Mesodermal cell (in vitro differentiated cells): ENCODE measurements around the gene CDC42EP4.
A peak's percentile ranks its signal among the peaks of the same experiment; 100 is the strongest.

Experiments used
- H3K27ac ChIP-seq: 2 replicates; pipeline ENCODE4 v1.7.0; 2013; ENCODE audit warnings: mild to moderate bottlenecking, low read depth, low read length, moderate library complexity; ENCODE audit not compliant: severe bottlenecking
- H3K36me3 ChIP-seq: 2 replicates; pipeline ENCODE4 v1.7.1; 2013; ENCODE audit warnings: mild to moderate bottlenecking, low read length, moderate library complexity; ENCODE audit not compliant: control insufficient read depth, insufficient read depth
- H3K4me1 ChIP-seq: one replicate; pipeline ENCODE4 v1.7.1; 2013; ENCODE audit warnings: mild to moderate bottlenecking, low read length; ENCODE audit not compliant: insufficient read depth, control insufficient read depth, poor library complexity, severe bottlenecking
- H3K4me3 ChIP-seq: 2 replicates; pipeline ENCODE4 v1.7.0; 2013; ENCODE audit warnings: low read length, control low read depth, mild to moderate bottlenecking; ENCODE audit not compliant: insufficient read depth, poor library complexity, severe bottlenecking; ENCODE audit errors: extremely low read depth
- H3K9me3 ChIP-seq: 2 replicates; pipeline ENCODE4 v1.7.1; 2013; ENCODE audit warnings: mild to moderate bottlenecking, low read length, moderate library complexity; ENCODE audit not compliant: control insufficient read depth
- WGBS, 2 experiments: methylation state at CpG; one replicate each; pipeline ENCODE4 v1.1.5; 2013; ENCODE audit warnings: missing lambda C conversion rate in 2 of 2; ENCODE audit not compliant: insufficient coverage in 2 of 2; 5-methylcytosine and 5-hydroxymethylcytosine counted together

Gene CDC42EP4

DNA sequence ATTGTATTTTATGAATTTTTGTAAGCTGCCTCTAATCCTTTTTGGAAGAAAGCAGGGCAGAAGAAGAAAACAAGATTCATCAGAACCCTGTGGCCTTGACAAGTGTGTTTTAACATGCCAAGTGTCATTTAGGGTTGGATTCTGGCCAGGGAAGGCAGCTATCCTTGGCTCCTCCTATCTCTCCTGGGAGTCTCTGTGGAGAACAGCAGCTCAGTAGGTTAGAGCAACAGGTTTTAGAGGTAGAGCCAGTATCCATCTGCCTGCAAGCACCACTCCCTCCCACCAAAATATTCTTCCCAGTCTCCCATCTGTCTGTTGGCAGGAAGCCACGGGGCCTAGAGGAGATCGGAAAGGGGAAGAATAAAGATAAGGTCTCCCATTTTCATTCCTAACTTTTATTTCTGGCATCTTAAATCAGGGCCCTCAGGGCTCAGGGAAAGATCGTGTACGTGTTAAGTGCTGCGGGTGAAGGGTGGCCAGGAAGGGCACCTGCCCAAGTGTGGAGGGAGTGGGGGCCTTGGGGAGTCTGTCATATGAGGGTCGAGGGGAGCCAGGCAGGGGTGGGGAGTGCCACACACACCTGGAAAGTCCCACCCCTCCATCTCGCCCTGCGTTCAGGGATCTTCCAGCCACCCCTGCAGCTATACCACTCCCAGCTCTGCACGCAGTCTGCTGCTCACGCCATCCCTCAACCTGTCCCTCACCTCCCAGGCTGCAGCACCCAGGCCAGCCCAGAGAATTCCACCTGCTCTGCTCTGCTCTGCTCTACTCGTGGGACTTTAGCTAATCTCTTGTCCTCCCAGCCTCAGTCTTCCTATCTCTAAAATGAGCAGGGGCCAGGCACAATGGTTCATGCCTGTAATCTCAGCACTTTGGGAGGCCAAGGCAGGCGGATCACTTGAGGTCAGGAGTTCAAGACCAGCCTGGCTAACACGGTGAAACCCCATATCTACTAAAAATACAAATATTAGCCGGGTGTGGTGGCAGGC lies 33.0 kb downstream of the CDC42EP4 start:
- Histone ChIP-seq H3K4me1 (peaks cover 7% of the 10 kb centered on the region), H3K27ac (peak overlapping the region; percentile 16), H3K36me3 (peaks cover 7% of the 10 kb centered on the region), H3K9me3 (no peaks in the 10 kb centered on the region), H3K4me3 (no peak overlapping the region)
- 75% methylated on average over 7 to 8 of the region's 14 CpGs for WGBS, 2 experiments

- no peaks in the 10 kb centered on the region for H3K9me3 ChIP-seq
- 90 to 93% methylated on average over 6 to 7 of the region's 7 CpGs for WGBS, 2 experiments
- H3K27ac ChIP-seq = peak overlapping the region; percentile 16
- peaks cover 7% of the 10 kb centered on the region for H3K36me3 ChIP-seq
- H3K4me3 ChIP-seq = no peak overlapping the region
- H3K4me1 ChIP-seq = peaks cover under 1% of the 10 kb centered on the region
These were observed 33.7 kb downstream of the CDC42EP4 start for GRCh38 chr17:73278049-73278464.

DNA sequence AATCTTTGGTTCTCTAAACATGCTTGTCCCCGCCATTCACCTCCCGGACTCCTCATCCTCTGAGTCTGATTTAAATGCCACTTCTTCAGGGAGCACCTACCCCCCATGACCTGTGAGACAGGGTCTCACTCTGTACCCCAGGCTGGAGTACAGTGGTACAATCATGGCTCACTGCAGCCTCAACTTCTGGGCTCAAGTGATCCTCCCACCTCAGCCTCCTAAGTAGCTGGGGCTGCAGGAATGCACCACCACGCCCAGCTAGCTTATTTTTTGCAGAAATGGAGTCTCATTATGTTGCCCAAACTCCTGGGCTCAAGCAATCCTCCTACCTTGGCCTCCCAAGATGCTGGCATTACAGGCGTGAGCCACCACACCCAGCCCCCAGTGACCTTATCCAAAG lies 37.3 kb downstream of the CDC42EP4 start:
- Histone ChIP-seq H3K4me3 (no peak overlapping the region), H3K36me3 (no peaks in the 10 kb centered on the region), H3K4me1 (no peaks in the 10 kb centered on the region), H3K27ac (no peak overlapping the region), H3K9me3 (peaks cover 7% of the 10 kb centered on the region)
- WGBS, 2 experiments = 94 to 97% methylated on average over 4 of the region's 4 CpGs

GRCh38 chr17:73272906-73273218 lies 38.9 kb downstream of the CDC42EP4 start:
- Histone ChIP-seq H3K36me3 (no peaks in the 10 kb centered on the region), H3K4me1 (no peaks in the 10 kb centered on the region), H3K4me3 (no peak overlapping the region), H3K9me3 (peaks cover 8% of the 10 kb centered on the region), H3K27ac (no peak overlapping the region)
- WGBS, 2 experiments = 95% methylated on average over 4 to 7 of the region's 8 CpGs

DNA sequence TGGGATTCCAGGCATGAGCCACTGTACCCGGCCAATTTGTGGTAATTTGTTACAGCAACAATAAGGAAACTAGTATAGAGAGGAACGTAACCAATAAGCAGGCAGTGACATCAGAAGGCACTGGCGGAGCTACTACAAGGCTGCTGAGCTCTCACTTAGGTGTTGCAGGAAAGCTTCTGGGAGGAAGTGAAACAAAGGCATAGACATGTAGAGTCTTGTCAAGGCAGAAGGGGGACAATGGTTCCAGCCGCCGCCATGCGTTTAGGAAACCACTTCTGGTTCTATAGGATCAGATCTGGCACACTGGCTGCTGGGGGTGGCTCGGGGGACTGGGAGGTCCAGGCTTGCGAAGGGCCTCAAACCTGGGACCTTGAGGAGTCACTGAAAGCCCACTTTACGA lies 40.7 kb downstream of the CDC42EP4 start:
- Histone ChIP-seq H3K9me3 (peaks cover 8% of the 10 kb centered on the region), H3K4me1 (no peaks in the 10 kb centered on the region), H3K36me3 (no peaks in the 10 kb centered on the region), H3K4me3 (no peak overlapping the region), H3K27ac (no peak overlapping the region)
- 93 to 96% methylated on average over 8 of the region's 9 CpGs for WGBS, 2 experiments

DNA sequence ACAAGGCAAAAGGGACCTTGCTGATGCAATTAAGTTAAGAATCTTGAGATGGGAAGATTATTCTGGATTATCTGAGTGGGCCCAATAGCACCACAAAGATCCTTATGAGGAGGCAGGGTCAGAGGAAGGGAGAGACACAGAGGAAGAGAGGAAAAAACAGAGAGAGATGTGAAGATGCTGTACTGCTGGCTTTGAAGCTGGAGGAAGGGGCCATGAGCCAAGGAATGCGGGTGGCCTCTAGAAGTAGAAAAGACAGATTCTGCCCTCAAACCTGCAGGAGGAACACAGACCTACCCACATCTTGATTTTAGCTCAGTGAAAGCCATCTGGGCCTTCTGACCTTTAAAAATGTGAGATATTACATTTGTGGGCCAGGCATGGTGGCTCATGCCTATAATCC lies 42.0 kb downstream of the CDC42EP4 start:
- Histone ChIP-seq H3K4me3 (no peak overlapping the region), H3K9me3 (peaks cover 8% of the 10 kb centered on the region), H3K27ac (no peak overlapping the region), H3K4me1 (no peaks in the 10 kb centered on the region), H3K36me3 (no peaks in the 10 kb centered on the region)
- WGBS, 2 experiments = no CpG with 5 or more reads among the region's 1 CpG

GRCh38 chr17:73269329-73269615 lies 42.5 kb downstream of the CDC42EP4 start:
- no peaks in the 10 kb centered on the region for H3K4me1 ChIP-seq
- no peaks in the 10 kb centered on the region for H3K36me3 ChIP-seq
- peaks cover 8% of the 10 kb centered on the region for H3K9me3 ChIP-seq
- H3K4me3 ChIP-seq = no peak overlapping the region
- no peak overlapping the region for H3K27ac ChIP-seq

GRCh38 chr17:73268582-73269328 lies 43.0 kb downstream of the CDC42EP4 start:
- no peak overlapping the region for H3K27ac ChIP-seq
- H3K9me3 ChIP-seq = peaks cover 8% of the 10 kb centered on the region
- H3K36me3 ChIP-seq = no peaks in the 10 kb centered on the region
- WGBS, 2 experiments = 91 to 92% methylated on average over 8 to 9 of the region's 9 CpGs
- no peak overlapping the region for H3K4me3 ChIP-seq
- no peaks in the 10 kb centered on the region for H3K4me1 ChIP-seq

DNA sequence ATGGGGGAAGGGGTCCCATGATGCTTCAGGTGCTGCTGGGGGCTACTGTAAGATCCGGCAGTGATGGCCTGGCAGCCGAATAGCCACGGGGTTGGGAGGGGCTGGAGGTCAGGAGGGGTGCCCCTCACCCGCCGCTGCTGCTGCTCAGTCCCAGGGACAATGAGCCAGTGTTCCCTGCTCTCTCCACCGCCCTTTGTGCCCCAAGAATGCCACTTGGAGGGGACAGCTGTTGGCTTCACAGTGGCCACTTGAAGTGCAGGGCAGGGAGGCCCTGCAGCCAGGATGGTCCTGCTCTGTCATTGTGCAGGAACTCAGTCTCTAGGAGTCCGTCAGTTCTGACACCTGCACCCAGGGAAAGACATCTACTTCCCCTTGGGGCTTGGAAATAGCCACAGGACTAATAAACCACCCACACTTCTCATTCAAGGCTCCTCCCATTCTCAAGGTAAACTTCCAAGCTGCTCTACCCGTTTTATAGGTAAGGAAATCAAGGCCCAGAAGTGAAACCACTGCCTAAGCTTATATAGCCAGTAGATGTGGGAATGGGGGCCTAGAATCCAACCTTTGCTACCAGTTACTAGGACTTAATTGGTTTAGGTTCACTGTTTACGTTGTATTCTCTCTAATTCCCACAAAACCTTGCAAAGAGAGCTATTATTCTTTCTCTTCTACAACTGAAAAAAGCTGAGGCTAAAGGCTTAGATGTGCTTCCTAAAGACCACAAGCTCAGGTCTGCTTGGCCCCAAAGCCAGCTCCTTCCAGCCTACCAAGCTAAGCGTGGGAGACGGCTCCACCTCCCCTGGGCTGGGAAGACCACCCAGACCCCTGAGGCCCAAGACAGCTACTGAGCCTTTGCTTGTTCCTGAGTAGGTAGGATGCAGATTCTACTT lies 43.9 kb downstream of the CDC42EP4 start:
- Histone ChIP-seq H3K36me3 (no peaks in the 10 kb centered on the region), H3K27ac (no peak overlapping the region), H3K4me3 (no peak overlapping the region), H3K9me3 (peaks cover 8% of the 10 kb centered on the region), H3K4me1 (peaks cover 2% of the 10 kb centered on the region)
- WGBS, 2 experiments = 70 to 79% methylated on average over 8 of the region's 11 CpGs

GRCh38 chr17:73266796-73267195 lies 45.0 kb downstream of the CDC42EP4 start:
- 95 to 97% methylated on average over 8 to 11 of the region's 11 CpGs for WGBS, 2 experiments
- H3K4me1 ChIP-seq = peaks cover 13% of the 10 kb centered on the region
- H3K9me3 ChIP-seq = peaks cover 8% of the 10 kb centered on the region
- no peak overlapping the region for H3K27ac ChIP-seq
- H3K4me3 ChIP-seq = no peak overlapping the region
- H3K36me3 ChIP-seq = no peaks in the 10 kb centered on the region
